HG03139 (cell line): ENCODE results near the gene PEPD.

ENCODE experiments used
- ATAC-seq: cut with Tn5 transposase; IDR thresholded peaks from one replicate; pipeline ENCODE4 v1.9.1; 2021; ENCODE audit not compliant: unreplicated experiment

The PEPD gene

DNA sequence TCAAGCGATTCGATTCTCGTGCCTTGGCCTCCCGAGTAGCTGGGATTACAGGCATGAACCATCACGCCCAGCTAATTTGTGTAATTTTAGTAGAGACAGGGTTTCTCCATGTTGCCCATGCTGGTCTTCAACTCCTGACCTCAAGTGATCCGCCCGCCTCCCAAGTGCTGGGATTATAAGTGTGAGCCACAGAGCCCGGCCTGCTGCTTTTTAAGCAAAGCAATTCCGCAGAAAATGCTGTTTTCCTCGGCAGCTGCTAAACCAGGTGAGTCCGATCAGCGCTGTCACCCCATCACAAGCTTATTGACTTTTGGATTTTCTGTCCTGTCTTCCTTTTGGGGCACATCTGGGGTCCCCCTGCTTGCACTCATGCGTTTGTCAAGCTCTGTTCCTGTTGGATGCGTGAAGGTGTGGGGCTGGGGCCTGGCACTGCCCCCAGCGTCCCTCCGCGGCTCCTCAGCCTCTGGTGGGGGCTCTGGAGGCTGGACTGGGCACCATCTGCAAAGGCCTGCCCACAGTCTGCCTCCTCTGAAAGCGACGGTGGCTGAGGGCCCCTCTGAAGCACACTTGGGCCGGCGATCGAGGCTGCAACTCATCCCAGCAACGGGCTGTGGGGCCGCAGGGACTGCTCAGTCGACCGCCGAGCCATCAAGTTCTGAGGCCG is 122.4 kb downstream of the PEPD start:
- no peak for ATAC-seq

DNA sequence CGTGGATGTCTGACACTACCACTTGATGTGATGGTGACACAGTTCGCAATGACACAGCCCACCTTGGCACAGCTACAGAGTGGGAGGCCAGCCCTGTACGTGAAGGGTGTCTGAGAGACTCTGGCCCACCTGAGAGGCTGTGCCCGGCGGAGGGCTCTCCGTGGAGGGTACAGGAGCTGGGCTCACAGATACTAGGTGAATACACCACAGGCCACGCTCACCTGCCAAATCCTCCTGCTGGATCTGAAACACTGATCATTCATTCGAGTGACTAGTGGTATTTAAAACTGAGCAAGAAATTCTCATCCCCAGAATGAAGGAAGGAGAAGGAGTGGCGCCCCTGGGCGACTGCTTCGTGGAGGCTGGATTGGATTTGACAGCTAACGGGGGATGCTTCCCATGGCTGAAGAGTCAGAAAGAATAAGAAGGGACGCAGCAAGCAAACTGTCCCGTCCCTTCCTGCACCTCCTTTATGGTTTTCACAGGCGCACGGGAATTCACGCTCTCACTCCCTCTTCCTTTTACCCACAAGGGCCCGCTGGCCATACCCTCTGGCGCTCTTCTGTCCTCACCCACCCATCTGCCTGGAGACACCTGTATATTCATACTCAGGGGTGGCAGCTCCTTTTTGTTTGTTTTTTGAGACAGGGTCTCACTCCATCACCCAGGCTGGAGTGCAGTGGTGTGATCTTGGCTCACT is 123.1 kb downstream of the PEPD start:
- no peak for ATAC-seq

DNA sequence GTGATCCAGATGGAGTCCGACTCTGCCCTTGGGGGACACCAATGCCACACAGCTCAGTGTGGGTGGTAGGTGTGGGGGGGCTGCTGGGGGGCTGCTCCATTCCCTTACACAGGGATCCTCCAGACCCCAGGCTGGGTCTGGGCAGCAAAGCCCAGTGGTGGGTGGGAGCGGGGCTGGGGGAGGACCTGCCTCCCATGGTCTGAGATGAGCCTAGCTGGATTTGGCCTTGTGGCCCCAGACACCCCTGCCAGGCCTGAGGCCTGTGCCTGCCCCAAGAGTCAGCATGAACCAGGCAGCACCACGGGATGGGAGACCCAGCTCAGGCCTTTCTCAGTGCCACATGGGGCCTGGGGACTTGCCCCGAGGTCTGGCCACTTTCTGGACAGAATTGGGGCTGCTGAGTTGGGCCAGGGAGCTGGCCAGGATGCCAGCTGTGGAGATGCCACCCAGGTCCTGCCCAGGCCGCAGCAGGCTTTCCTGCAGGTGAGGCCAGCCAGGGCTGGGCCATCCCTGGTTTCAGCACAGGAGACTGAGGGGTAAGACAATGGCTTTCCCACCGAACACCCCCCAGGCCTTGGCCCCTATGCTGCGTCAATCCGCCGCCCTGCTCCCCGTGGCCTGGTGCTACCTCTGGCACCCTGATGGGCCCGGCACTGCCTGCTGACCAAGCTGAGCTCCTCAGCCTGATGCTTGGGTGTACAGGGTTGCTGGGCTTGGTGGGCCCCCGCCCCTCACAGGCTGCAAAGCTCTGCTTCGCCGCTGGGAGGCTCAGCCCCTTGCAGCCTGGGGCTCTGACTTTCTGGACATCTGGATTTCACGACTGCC is 123.8 kb downstream of the PEPD start:
- no peak for ATAC-seq

DNA sequence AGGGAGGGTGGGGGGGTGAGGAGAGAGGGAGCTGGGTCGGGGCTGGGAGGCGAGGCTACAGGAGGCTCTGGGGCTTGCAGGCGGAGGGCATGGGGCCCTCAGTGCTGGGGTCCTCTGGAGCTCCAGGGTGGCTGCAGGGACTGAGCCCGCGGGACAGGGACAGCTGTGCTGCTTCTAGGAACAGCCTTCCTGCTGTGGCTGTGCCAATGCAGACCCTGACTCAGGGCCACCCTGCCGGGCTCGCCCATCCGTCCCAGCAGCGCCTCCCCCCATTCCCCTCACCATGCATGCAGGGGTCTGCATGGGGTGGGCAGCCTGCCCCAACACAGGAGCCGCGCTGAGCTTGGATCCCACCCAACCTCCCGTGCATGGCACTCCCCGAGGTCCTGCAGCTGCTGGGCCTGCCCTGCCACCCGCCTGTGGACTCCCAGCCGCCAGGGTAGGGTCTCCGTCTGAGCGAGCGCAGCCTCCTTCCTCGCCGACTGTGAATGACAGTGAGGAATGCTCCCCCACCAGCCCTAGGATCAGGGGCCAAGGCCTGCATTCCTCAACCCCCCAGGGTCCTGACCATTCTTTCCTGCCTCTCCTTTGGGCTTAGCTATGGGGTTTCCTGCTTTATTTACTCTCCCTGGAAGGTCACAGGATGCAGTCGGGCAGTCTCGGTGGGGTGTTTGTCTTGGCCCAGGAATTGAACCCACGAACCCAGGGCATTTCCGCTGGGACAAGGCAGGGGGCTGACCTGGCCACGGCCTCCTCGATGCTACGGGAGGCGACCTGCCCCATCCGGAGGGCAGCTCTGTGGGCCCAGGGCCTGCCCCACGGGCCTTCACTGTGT is 124.7 kb downstream of the PEPD start:
- ATAC-seq, result no peak

DNA sequence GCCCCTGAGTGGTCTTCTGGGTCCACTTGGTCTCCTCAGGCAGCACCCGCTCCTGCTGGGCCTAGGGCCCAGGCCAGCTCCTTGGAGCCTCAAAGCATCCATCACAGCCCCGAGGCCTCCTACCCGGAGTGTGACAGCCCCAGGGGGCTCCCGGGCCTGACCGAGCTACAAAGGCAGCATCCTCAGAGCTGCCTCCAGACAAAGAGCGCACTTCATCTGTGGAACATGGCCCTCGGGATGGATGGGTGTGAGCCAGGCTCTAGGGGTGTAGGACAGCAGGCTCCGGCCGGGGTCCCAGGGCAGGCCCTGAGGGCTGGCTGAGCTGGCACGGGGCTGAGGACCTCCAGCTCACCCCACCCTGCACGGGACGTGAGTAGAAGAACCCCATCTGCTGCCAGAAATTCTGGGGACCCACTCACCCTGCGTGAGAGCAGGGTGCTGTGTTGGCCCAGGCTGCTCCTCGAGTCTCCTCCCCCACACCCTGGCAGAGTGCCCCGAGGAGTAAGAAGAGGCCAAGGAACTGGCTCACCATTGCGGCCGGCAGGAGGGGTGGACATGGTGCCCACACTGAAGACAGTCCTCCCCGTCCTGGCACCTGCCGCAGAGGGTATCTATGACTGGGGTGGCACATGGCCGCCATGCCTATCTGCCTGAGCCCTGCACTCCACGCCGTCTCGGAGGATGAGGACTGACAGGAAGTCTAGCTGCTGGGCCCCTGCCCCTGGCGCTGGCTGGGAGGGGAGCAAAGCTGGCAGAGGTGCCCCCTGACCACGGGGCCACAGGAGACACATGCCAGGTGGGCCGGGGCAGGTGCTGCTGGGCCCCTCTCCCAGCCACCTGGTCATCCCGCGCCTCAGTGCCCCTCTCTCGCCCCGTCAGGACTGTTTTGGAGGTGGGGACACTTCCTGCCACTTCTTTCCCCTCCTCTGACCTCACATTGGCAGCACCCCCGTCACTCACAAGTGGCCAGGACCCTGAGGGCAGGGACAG is 125.7 kb downstream of the PEPD start:
- ATAC-seq, result no peak

DNA sequence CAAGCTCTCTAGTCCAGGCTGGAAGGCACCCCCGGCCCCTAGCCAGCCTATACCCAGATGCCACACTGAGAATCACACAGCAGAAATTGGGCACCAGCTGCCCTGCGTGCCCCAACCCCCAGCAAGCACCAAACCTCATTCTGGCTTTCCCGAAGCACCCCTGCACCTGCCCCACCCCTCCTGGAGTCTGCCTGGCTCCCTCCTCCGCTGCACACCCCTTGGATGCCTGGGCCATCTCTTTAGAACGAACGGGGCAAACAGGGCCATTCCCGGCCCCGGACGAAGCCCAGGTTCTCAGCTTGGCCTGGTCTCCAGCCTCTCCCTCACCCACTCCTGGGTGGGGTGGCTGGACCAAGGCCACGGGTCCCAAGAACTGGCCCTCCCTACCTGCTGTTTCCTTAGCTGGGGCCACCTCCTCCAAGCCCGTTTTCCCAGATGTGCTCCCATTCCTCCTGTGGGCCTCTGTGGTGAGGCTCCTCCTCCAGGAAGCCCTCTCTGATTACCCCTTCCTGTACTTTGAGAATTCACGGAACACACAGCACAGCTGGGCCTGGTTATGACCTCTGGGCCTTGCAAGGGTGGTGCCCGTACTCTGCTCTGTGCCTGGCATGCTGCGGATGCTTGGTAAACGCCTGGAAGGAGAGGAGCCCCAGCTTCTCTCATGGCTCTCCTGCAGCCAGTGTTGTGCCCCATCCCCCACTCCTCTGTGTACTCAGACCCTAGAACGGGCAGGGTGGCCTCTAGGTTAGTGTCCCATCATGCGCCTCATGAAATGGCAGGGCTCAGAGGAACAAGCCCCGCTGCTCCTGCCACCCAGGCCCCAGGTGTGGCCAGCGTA is 126.6 kb downstream of the PEPD start:
- no peak for ATAC-seq

DNA sequence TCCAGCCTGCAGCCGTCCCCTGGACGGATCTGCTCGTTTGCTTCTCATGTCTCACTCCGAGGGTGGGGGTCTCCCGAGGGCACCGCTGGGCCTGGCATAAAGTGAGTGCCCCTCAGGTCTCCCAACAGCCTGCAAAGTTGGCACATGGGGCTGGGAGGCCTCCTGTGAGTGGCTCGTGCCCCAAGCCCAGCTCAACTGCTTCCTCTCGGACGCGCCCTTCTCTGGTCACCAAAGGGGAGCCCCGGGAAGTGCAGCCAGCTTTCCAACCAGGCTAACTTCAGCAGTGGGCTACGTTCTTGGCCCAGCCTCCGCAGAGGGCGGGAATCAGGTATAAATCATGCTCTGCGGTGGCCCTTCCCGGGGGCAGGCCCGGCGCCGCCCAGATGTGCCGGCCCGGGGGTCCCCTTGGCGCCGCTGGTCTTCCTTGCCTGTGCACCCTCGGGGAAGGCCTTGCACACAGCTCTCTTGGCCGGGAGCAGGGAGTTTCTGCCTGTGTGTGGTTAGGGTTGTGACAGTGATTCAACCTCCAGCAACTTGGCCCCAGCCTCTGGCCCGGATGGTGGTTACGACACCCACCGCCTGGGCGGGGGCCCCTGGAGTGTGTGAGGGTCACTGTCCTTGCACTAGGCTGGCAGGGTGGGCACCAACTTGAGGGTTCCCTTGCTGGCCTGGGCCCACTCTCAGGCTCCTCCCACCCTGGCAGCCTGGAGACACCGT is 127.4 kb downstream of the PEPD start:
- ATAC-seq, result no peak

DNA sequence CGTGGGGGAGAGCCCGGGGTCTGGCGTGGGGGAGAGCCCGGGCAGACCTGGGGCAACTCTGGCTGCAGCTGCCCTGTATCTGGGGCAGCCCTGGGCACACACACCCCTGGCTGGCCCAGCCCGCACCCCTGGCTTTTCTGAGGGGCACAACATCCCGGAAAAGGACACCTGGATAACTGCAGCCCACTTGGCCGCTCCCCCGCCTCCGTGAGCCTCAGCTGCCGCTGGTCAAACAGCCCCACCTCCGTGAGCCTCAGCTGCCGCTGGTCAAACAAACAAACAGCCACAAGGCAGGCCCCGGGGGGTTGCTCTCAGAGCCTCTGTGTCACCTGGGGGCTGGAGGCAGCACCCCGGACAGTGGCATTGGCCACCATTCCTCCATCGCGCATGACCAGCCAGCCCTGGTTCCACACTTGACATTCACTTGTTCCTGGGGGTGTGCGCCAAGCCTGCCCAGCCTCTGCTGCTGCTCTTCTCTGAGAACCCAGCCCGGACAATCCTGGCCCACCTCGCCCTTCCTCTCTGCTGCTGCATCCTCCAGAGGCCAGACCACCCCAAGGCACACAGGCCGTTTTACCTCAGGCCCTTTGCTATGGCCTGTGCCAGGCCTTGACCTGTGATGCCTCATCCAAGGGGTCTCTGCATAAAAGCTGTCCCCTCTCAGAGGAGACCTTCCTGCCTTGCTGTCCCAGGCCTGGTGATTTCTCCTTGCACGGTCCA is 128.1 kb downstream of the PEPD start:
- no peak for ATAC-seq

DNA sequence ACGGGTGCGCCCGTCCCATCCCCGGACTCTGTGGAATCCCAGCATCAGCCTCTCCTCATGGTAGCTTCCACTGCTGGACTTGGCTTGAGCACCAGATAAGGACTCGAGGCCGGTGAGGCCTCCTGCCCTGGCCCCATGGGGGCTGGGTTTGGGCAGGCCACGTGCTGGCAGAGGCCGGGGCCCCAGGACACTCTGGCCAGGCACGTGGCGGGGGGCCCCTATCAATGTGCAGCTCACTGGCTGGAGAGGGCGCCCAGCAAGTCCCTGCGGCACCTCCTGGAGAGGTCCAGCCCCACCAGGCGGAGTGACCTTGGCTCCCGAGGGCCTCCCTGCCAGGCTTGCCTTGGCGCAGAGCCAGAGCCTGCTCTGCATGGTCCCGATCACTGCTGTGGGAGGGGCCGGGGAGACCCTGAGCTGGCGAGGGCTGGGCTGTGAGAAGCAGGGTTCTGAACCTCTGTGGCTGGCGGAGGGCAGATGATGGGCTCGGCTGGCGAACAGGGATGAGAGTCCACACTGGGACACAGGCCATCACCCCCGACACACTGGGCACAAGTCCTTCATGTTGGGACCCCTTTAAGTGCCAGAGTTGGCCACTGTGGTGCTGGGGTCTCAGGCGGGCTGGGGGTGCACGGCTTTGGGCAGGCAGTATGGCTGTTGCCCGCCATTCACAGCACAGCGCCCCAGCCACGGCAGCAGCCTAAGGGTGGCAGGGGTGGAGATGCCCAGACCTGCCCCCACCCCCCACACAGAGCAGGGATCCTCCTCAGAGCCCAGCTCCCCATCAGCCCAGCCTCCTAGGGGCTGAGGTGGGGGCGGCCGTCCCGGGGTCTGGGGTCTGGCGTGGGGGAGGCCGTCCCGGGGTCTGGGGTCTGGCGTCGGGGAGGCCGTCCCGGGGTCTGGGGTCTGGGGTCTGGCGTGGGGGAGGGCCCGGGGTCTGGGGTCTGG is 129.0 kb downstream of the PEPD start:
- no peak for ATAC-seq

DNA sequence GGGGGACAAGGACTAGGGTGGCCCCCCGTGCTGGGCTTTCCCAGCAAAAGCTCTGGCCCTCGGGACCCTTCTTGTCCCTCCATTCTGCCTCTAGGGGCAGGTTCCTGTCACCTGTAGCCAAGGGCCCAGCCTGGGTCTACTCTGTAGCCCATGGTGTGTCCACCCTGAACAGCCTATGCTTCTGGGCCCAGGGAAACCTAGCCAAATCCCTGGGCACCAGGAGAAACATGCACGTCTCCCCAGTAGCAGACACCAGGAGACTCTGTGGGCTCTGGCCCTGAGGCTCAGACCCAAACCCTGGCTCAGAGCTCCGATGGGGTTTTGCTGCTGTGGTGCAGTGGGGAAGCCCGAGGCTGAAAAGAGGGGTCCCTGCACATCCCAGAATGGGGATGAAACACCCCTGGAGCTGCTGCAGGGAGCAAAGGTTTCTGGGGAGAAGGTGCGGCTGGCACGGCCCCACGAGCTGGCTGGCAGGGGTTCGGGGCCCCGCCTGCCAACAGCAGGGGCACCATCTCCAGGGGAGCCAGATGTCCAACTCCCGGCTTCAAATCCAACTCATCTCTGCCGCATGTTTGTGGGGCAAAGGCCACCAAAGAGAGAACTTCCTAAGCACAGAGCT is 129.9 kb downstream of the PEPD start:
- ATAC-seq, result no peak

DNA sequence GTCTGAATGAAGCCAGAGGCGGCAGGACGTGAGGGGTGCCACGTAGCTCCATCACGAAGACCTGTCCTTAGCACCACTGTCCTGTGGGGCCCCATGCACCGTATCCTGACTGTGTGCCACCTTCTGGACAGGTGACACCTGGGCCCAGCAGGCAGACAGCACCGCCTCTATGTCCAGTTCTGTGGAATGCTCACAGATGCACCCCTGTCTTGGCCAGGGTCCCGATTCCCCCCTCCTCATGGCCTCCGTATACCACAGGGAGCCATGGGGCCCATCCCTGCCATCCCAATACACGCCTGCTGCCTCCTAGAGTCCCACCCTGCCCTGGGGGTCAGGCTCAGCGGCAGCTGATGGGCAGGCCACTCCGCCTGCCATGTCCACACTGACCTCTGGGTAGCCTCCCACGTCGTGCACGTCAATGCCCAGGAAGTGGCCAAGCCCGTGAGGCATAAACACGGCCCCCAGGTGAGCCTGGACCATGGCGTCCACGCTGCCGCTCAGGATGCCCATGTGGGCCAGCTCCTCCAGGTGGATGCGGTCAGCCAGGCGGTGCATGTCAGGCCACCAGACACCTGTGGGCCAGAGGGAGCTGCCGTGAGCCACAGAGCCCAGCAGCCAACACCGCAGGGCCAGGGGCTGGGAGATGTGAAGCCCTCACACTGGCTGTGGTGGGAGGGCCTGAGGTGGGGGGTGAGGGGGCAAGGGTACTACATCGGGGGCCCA is 130.5 kb downstream of the PEPD start:
- no peak for ATAC-seq

DNA sequence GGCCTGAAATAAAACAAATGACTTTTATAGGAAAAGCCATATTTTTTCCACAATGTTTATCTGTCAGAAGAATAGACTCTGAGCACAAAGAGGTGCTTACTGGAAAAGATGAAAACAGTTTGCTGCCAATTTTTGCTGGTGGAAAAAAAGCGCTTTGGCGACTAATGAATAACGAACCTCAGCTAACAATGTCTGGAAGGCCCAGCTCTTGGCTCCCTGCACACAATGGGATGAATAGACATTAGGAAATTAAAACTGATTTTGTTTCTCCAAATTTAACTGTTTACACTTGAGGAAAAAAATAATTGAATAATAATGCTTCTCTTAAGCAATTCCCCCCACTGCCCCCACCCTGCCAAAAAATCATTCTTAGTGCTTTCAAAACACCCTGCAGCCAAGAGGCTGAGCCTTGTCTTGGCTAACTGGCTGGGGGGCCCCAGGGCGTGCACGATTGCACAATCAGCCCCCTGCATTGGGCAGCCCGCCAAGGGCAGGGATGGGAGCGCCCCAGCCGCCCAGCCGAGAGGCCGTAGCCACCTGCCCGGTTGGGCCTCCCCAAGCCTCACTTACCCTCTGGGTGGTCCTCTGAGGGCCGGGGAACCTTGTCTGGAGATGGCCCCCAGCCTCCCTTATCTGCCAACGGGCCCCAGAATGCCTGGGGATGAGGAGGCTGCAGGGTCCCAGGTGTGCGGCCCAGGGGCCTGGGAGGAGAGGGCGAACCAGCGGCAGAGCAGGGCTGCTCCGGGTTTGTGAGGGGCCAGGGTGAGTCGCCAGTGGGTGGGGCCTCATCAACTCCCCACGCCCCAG is 131.3 kb downstream of the PEPD start:
- no peak for ATAC-seq

DNA sequence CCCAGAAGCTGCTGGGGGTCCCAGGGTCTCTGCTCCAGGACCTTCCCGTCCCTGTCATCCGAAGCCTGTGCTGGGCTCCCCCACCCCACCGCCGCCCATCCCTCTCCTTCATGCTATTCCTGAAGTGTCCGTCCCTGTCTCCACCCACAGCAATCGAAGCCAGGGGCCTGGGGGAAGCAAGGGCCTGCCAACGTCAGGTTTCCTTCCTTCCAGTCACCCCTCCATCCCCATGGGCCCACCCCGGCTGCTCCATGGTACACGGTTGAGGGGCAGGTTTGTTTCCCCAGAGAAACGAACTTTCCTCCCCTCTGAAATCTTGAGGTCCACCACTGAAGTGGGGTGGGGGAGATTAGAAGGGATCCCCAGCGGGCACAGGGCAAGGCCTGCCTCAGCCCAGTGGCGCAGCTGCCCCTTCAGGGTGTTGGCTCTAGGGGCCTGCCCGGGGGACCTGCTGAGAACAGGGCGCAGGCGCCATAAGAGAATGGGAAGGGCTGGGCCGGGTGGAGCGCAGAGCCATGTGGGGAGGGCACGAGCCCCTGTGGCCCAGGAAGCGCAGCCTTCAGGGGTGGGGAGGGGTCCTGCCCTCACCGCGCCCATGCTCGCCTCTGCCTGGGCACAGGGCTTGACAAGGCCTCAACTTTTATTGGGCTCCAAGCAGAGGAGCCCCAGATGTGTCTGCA is 132.0 kb downstream of the PEPD start:
- ATAC-seq, result no peak

DNA sequence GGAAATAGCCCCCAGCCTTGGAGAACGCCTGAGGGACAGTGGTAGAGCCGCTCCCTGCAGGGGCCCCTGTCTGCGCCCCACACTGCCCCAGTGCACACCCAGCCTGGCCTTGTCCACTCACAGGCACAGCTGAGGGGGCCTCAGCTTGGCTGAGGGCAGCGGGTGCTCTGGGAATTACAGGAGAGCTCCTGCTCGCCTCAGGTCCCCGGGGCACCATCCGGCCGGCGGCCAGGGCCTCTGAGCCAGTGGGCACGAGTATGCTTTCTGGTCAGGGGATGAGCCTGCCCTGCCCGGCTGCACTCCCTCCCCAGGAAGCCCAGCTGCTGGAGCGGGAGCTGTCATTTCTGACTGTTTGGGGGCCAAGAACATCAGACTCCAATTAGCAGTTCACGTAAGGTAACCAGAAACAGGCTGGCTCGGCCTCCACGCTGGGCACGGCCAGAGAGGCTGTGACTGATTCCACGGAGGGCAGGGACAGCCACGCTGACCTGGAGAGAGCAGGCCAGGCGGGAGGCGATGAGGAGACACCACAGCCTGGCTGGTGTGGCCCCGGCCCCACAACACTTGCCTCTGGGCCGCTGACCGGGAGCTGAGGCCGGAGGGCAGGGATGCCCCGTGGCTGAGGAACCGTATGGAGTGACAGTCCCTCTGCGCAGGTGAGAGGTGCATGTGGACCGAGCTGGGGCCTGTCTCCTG is 132.7 kb downstream of the PEPD start:
- no peak for ATAC-seq
